Upper lobe of left lung (tissue), 4 donors: ENCODE results near the gene NXPH3.

Source experiments
- EP300 ChIP-seq, 4 donors: sonication (generic); formaldehyde crosslinking; IDR thresholded peaks; one replicate each; pipeline ENCODE4 v1.5.1; 2017; ENCODE audit warnings: antibody characterized with exemption in 4 of 4, control low read depth in 2 of 4
- POLR2A ChIP-seq, 4 donors: fragments of 450-650 bp; IDR thresholded peaks; one replicate each; pipeline ENCODE4 v1.5.1; 2016 to 2017; ENCODE audit warnings: antibody characterized with exemption in 4 of 4, mild to moderate bottlenecking in 2 of 4

DNA sequence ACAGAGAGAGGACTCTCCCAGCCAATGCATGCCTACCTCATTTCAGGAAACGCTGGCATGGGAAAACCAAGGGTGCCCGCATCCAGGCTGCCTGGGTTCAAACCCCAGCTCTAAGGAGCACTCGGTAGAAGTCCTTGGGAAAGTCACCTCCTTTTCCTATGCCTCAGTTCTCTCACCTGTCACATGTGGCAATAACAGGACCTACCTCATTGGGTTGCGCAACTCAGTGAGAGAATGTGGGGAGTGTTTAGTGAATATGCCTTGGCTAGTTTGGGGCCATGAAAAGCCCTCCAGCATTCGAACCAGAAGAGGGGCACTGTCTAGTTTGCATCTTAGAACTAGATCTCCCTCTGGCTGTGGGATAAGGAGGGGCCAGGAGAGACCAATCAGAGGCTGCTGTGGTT is 9.0 kb upstream of the NXPH3 start:
- TF ChIP-seq EP300 (IDR thresholded peaks at IDR 0.05) (no peak), POLR2A (IDR thresholded peaks at IDR 0.05) (no peak)
